Effector CD8-positive, alpha-beta T cell (primary cell): ENCODE results near the gene SLC8A2.
A peak's percentile ranks its signal among the peaks of the same experiment; 100 is the strongest.

ENCODE experiments used
- DNase-seq: peaks from one replicate; lab custom pipeline; 2025; lab: John Stamatoyannopoulos, UW

The SLC8A2 gene

GRCh38 chr19:47430041-47430802, 41.5 kb downstream of the SLC8A2 start:
- DNase-seq = no peak

- DNase-seq = no peak
Observed at GRCh38 chr19:47429140-47429793, 42.4 kb downstream of the SLC8A2 start.

GRCh38 chr19:47428177-47428894, 43.4 kb downstream of the SLC8A2 start:
- peak; percentile 66 for DNase-seq

- DNase-seq = peak; percentile 49
Observed at GRCh38 chr19:47427241-47428176, 44.2 kb downstream of the SLC8A2 start.

GRCh38 chr19:47423203-47423882, 48.4 kb downstream of the SLC8A2 start:
- no peak for DNase-seq

GRCh38 chr19:47422417-47423163, 49.1 kb downstream of the SLC8A2 start:
- no peak for DNase-seq

GRCh38 chr19:47421844-47422395, 49.8 kb downstream of the SLC8A2 start:
- no peak for DNase-seq

- DNase-seq = no peak
Observed at GRCh38 chr19:47421244-47421786, 50.4 kb downstream of the SLC8A2 start.

- no peak for DNase-seq
Observed at GRCh38 chr19:47419789-47420188, 51.9 kb downstream of the SLC8A2 start.

GRCh38 chr19:47419030-47419783, 52.5 kb downstream of the SLC8A2 start, which contains the start of gene MEIS3:
Gene MEIS3, minus strand, starts transcription at chr19:47419527. Its CDS starts 446 bp downstream, at chr19:47419081.
- no peak for DNase-seq

GRCh38 chr19:47418692-47419029, 53.0 kb downstream of the SLC8A2 start:
- no peak for DNase-seq

- no peak for DNase-seq
Observed at GRCh38 chr19:47417746-47418691, 53.7 kb downstream of the SLC8A2 start.

- no peak for DNase-seq
Observed at GRCh38 chr19:47417107-47417745, 54.5 kb downstream of the SLC8A2 start.

GRCh38 chr19:47416643-47416985, 55.1 kb downstream of the SLC8A2 start:
- DNase-seq = no peak

- DNase-seq = no peak
Observed at GRCh38 chr19:47415953-47416642, 55.6 kb downstream of the SLC8A2 start.

- DNase-seq = no peak
Observed at GRCh38 chr19:47414469-47414868, 57.2 kb downstream of the SLC8A2 start.

GRCh38 chr19:47413941-47414340, 57.8 kb downstream of the SLC8A2 start:
- DNase-seq = no peak
